Panc1 (cell line): Measurements from ENCODE around the gene SLC16A12. TPM values are rescaled to one million over a fixed set of nuclear protein-coding genes. Genes with fewer than 3 reads are reported as not detected.
"Not testable (repeated sequence)": the region's sequence is repeated elsewhere in the genome, so short reads cannot be mapped to it uniquely, and the experiment has no call there.

Experiments
- ATAC-seq: fragments of 200-7000 bp; cut with Tn5 transposase; 2 replicates; pipeline ENCODE4 v1.9.1; 2020; ENCODE audit warnings: mild to moderate bottlenecking, moderate library complexity
- BruUV-seq: library from RNA; stranded (reverse); fragments of 400-500 nt; replicated peaks from 2 replicates; lab custom pipeline; 2021; lab: Mats Ljungman, UMichigan
- CTCF ChIA-PET: fragments of 300-600 bp; sonication (Branson Sonifier 250); formaldehyde crosslinking; loops from one replicate; lab custom pipeline; 2022; ENCODE audit warnings: antibody characterized with exemption; lab: Charles Lee
- POLR2A ChIA-PET: fragments of 300-600 bp; sonication (Branson Sonifier 250); formaldehyde crosslinking; loops from one replicate; lab custom pipeline; 2022; ENCODE audit warnings: antibody characterized with exemption; lab: Charles Lee
- DNase-seq: peaks from one replicate; pipeline ENCODE4 v3.0.0-alpha.2; 2010; ENCODE audit warnings: low read depth, low spot score
- H3K27ac ChIP-seq: 2 replicates; pipeline ENCODE4 v1.5.1; 2011; ENCODE audit warnings: mild to moderate bottlenecking, low read length, inconsistent platforms
- H3K27me3 ChIP-seq: fragments of 200-500 bp; sonication (Bioruptor generic); 2 replicates; pipeline ENCODE4 v1.6.0; 2014; ENCODE audit warnings: low read length, inconsistent platforms; ENCODE audit not compliant: control insufficient read depth, insufficient read depth
- H3K36me3 ChIP-seq: fragments of 200-500 bp; sonication (Bioruptor generic); 2 replicates; pipeline ENCODE4 v1.5.1; 2014; ENCODE audit warnings: inconsistent platforms, mild to moderate bottlenecking, low read length, moderate library complexity; ENCODE audit not compliant: control insufficient read depth, insufficient read depth
- H3K4me1 ChIP-seq: 2 replicates; pipeline ENCODE4 v1.5.1; 2011; ENCODE audit warnings: inconsistent platforms, mild to moderate bottlenecking, low read length, moderate library complexity; ENCODE audit not compliant: control insufficient read depth, insufficient read depth
- H3K4me3 ChIP-seq, 2 experiments: 2 replicates each; pipeline ENCODE4 v1.5.1; 2011 to 2012; ENCODE audit warnings: low read depth in 2 of 2, low read length in 2 of 2, mild to moderate bottlenecking in 2 of 2, inconsistent platforms in 1 of 2, moderate library complexity in 1 of 2
- H3K9me3 ChIP-seq: fragments of 200-500 bp; sonication (Bioruptor generic); 2 replicates; pipeline ENCODE4 v1.5.1; 2014; ENCODE audit warnings: low read depth, mild to moderate bottlenecking, inconsistent platforms, low read length, moderate library complexity; ENCODE audit not compliant: control insufficient read depth, insufficient read depth
- CTCF ChIP-seq: fragments of 450-650 bp; IDR thresholded peaks from 2 replicates; pipeline ENCODE4 v1.5.1; 2017; ENCODE audit warnings: mild to moderate bottlenecking
- POLR2AphosphoS5 ChIP-seq: IDR thresholded peaks from 2 replicates; pipeline ENCODE4 v1.6.1; 2012; ENCODE audit warnings: mild to moderate bottlenecking, low read depth, low read length, moderate library complexity
- REST ChIP-seq, 2 experiments: IDR thresholded peaks; 2 replicates each; pipeline ENCODE4 v1.6.1; 2011 to 2012; ENCODE audit warnings: low read depth in 2 of 2, control low read depth in 1 of 2, low read length in 1 of 2, mild to moderate bottlenecking in 1 of 2, moderate library complexity in 1 of 2; ENCODE audit not compliant: insufficient read depth in 1 of 2
- SIN3A ChIP-seq: IDR thresholded peaks from 2 replicates; pipeline ENCODE4 v1.6.1; 2012; ENCODE audit warnings: low read depth, mild to moderate bottlenecking, low read length, moderate library complexity, borderline replicate concordance; ENCODE audit not compliant: insufficient read depth
- TCF7L2 ChIP-seq: IDR thresholded peaks from 2 replicates; pipeline ENCODE4 v1.6.1; 2011; ENCODE audit warnings: mild to moderate bottlenecking, low read depth, low read length, inconsistent platforms
- in situ Hi-C: cut with HindIII; loops from 2 replicates; pipeline ENCODE4 v1.10.0; 2016; ENCODE audit warnings: low sequenced_read_pairs, low pct_unique_long_range_greater_than_20kb
- intact Hi-C: fragments of 100-400 bp; cut with micrococcal nuclease; formaldehyde crosslinking; loops from one replicate; pipeline ENCODE4 v1.10.0; 2022; ENCODE audit not compliant: unreplicated experiment
- total RNA-seq: library from RNA; stranded (reverse); gene quantifications from one replicate; pipeline ENCODE4 v1.2.1, GENCODE V29; 2021; ENCODE audit not compliant: unreplicated experiment

Gene SLC16A12
- total RNA-seq, 1 experiment from 2014 or later: not detected

GRCh38 chr10:89452193-89452592 lies 83.2 kb downstream of the SLC16A12 start:
- Histone ChIP-seq H3K4me3 (no peak overlapping the region), H3K27ac (no peak overlapping the region), H3K36me3 (no peaks in the 10 kb centered on the region), H3K27me3 (no peaks in the 10 kb centered on the region), H3K4me1 (no peaks in the 10 kb centered on the region), H3K9me3 (no peaks in the 10 kb centered on the region)
- ATAC-seq: no peak
- in situ Hi-C loops: no loop called here
- DNase-seq: no peak
- POLR2A ChIA-PET: no interaction called here
- TF ChIP-seq SIN3A (no peak), REST (IDR thresholded peaks at IDR 0.05; ENCODE audit: insufficient read depth in 1 of 2, low read depth in 2 of 2, low read length in 1 of 2) (no peak), TCF7L2 (no peak), POLR2AphosphoS5 (no peak), CTCF (no peak)
- intact Hi-C loops: no loop called here
- CTCF ChIA-PET: interaction anchor here (0.6 kb wide), 1 partner anchor 75 kb away, joined by 5 read pairs; no protein-coding TSS in a partner anchor
- no TSS peak for BruUV-seq

- H3K36me3 ChIP-seq: no peaks in the 10 kb centered on the region
- H3K27me3 ChIP-seq: no peaks in the 10 kb centered on the region
- no TSS peak for BruUV-seq
- TF ChIP-seq SIN3A (no peak), POLR2AphosphoS5 (no peak), REST (IDR thresholded peaks at IDR 0.05; ENCODE audit: insufficient read depth in 1 of 2, low read depth in 2 of 2, low read length in 1 of 2) (no peak), TCF7L2 (no peak)
- intact Hi-C loops: no loop called here
- no peak overlapping the region for H3K4me3 ChIP-seq
- in situ Hi-C loops: no loop called here
- H3K27ac ChIP-seq: no peak overlapping the region
- CTCF ChIA-PET: interaction anchor here (0.6 to 1.1 kb wide), 2 partner anchors 22 to 1480 kb away, joined by 3 read pairs; no protein-coding TSS in a partner anchor
- ATAC-seq: no peak
- POLR2A ChIA-PET: no interaction called here
- H3K9me3 ChIP-seq: no peaks in the 10 kb centered on the region
- H3K4me1 ChIP-seq: no peaks in the 10 kb centered on the region
- DNase-seq: no peak
Observed at GRCh38 chr10:89450901-89451300, 84.5 kb downstream of the SLC16A12 start.

GRCh38 chr10:89444819-89445218 lies 90.6 kb downstream of the SLC16A12 start:
- H3K36me3 ChIP-seq, POLR2A ChIA-PET, H3K9me3 ChIP-seq, BruUV-seq, H3K27ac ChIP-seq, H3K27me3 ChIP-seq, H3K4me1 ChIP-seq, H3K4me3 ChIP-seq, ATAC-seq, CTCF ChIA-PET, in situ Hi-C loops, DNase-seq, intact Hi-C loops: not testable (repeated sequence)
